Fibroblast of lung (primary cell): ENCODE results near the gene S100Z. TPM values are rescaled to one million over a fixed set of nuclear protein-coding genes. Genes with fewer than 3 reads are reported as not detected.

Source experiments
- DNase-seq, 2 donors: peaks; one replicate each; pipeline versions ENCODE4 v3.0.0 to v3.0.0-alpha.2; 2010; ENCODE audit warnings: low read depth in 2 of 2
- H2AFZ ChIP-seq: 2 replicates; pipeline ENCODE4 v1.5.1; 2012; ENCODE audit warnings: low read length, control low read depth, inconsistent platforms
- H3K27ac ChIP-seq: 2 replicates; pipeline ENCODE4 v1.5.1; 2011; ENCODE audit warnings: low read length, control low read depth; ENCODE audit not compliant: insufficient read depth
- H3K27me3 ChIP-seq: 2 replicates; pipeline ENCODE4 v1.5.1; 2011; ENCODE audit warnings: mild to moderate bottlenecking, low read length; ENCODE audit not compliant: control insufficient read depth, insufficient read depth
- H3K36me3 ChIP-seq: 2 replicates; pipeline ENCODE4 v1.5.1; 2011; ENCODE audit warnings: low read length; ENCODE audit not compliant: control insufficient read depth, insufficient read depth
- H3K4me1 ChIP-seq: 2 replicates; pipeline ENCODE4 v1.5.1; 2011; ENCODE audit warnings: low read length; ENCODE audit not compliant: control insufficient read depth, insufficient read depth; ENCODE audit errors: extremely low read depth
- H3K4me2 ChIP-seq: 2 replicates; pipeline ENCODE4 v1.5.1; 2011; ENCODE audit warnings: low read length, control low read depth; ENCODE audit not compliant: insufficient read depth; ENCODE audit errors: extremely low read depth
- H3K4me3 ChIP-seq, 4 experiments: fragments of 200-600 bp in 1 of 4; sonication (generic) in 1 of 4; replicated peaks in 1 of 4; 2 replicates each; pipeline ENCODE4 v1.5.1; 2011 to 2016; ENCODE audit warnings: low read length in 4 of 4, low read depth in 3 of 4, mild to moderate bottlenecking in 3 of 4, control low read depth in 2 of 4, inconsistent platforms in 1 of 4, mixed read lengths in 1 of 4; ENCODE audit not compliant: insufficient read depth in 1 of 4; ENCODE audit errors: control extremely low read depth in 1 of 4
- H3K79me2 ChIP-seq: 2 replicates; pipeline ENCODE4 v1.5.1; 2012; ENCODE audit warnings: mild to moderate bottlenecking, low read length, inconsistent platforms; ENCODE audit not compliant: control insufficient read depth, insufficient read depth
- H3K9ac ChIP-seq: 2 replicates; pipeline ENCODE4 v1.5.1; 2011; ENCODE audit warnings: mild to moderate bottlenecking, low read length, control low read depth; ENCODE audit not compliant: insufficient read depth
- H3K9me3 ChIP-seq: 2 replicates; pipeline ENCODE4 v1.5.1; 2012; ENCODE audit warnings: low read depth, low read length; ENCODE audit not compliant: control insufficient read depth, insufficient read depth
- H4K20me1 ChIP-seq: 2 replicates; pipeline ENCODE4 v1.5.1; 2011; ENCODE audit warnings: low read length; ENCODE audit not compliant: control insufficient read depth, insufficient read depth; ENCODE audit errors: extremely low read depth
- CTCF ChIP-seq, 2 donors: IDR thresholded peaks in 1 of 2; conservative IDR thresholded peaks in 1 of 2; 1 replicate in 1 of 2; 2 replicates in 1 of 2; pipeline ENCODE4 v1.5.1; 2011 to 2012; ENCODE audit warnings: low read length in 2 of 2, control low read depth in 1 of 2, inconsistent platforms in 1 of 2, low read depth in 1 of 2, mild to moderate bottlenecking in 1 of 2
- EZH2 ChIP-seq: IDR thresholded peaks from 2 replicates; pipeline ENCODE4 v1.5.1; 2012; ENCODE audit warnings: low read length, control low read depth, mild to moderate bottlenecking; ENCODE audit errors: missing control alignments
- polyA plus RNA-seq, 2 donors: library from polyadenylated mRNA; depleted of rRNA in 1 of 2; stranded (reverse) in 1 of 2; unstranded in 1 of 2; fragments of >200 nt; gene quantifications; 2 replicates each; pipeline ENCODE4 v1.2.1, GENCODE V29; 2011 to 2012; ENCODE audit warnings: missing spikeins in 1 of 2
- total RNA-seq: library from RNA; depleted of rRNA; stranded (reverse); fragments of >200 nt; gene quantifications from 2 replicates; pipeline ENCODE4 v1.2.1, GENCODE V29; 2014

Gene S100Z
- total and polyA plus RNA-seq, 2 donors (not counting 1 experiment from before 2014, with no cell fraction given) = not detected

GRCh38 chr5:76807296-76807695 lies 42.5 kb upstream of the S100Z start:
- TF ChIP-seq CTCF (conservative IDR thresholded peaks at IDR 0.05 in 1 of 2, IDR thresholded peaks at IDR 0.05 in 1 of 2; ENCODE audit: low read depth in 1 of 2, low read length in 2 of 2) = no peak
- no peak for TF ChIP-seq EZH2
- no peaks in the 10 kb centered on the region for H3K36me3 ChIP-seq
- no peaks in the 10 kb centered on the region for H3K27me3 ChIP-seq
- H3K9me3 ChIP-seq = no peaks in the 10 kb centered on the region
- no peak overlapping the region for H3K4me3 ChIP-seq
- peak; percentile 76 to 94 for DNase-seq
- no peaks in the 10 kb centered on the region for H3K79me2 ChIP-seq
- no peaks in the 10 kb centered on the region for H4K20me1 ChIP-seq
- no peak overlapping the region for H2AFZ ChIP-seq
- peaks cover 8% of the 10 kb centered on the region for H3K4me1 ChIP-seq
- no peak overlapping the region for H3K9ac ChIP-seq
- peak overlapping the region; percentile 8 for H3K27ac ChIP-seq
- H3K4me2 ChIP-seq = no peak overlapping the region

- H3K4me3 ChIP-seq = no peak overlapping the region
- H3K4me2 ChIP-seq = no peak overlapping the region
- H3K36me3 ChIP-seq = no peaks in the 10 kb centered on the region
- H4K20me1 ChIP-seq = no peaks in the 10 kb centered on the region
- H3K27me3 ChIP-seq = no peaks in the 10 kb centered on the region
- H3K27ac ChIP-seq = no peak overlapping the region
- no peak for TF ChIP-seq CTCF (conservative IDR thresholded peaks at IDR 0.05 in 1 of 2, IDR thresholded peaks at IDR 0.05 in 1 of 2; ENCODE audit: low read depth in 1 of 2, low read length in 2 of 2)
- no peak for TF ChIP-seq EZH2
- H3K79me2 ChIP-seq = no peaks in the 10 kb centered on the region
- DNase-seq = no peak
- H3K9me3 ChIP-seq = no peaks in the 10 kb centered on the region
- no peak overlapping the region for H2AFZ ChIP-seq
- H3K9ac ChIP-seq = no peak overlapping the region
- H3K4me1 ChIP-seq = peaks cover 8% of the 10 kb centered on the region
Observed at GRCh38 chr5:76808141-76808691, 41.6 kb upstream of the S100Z start.

- H3K79me2 ChIP-seq = no peaks in the 10 kb centered on the region
- H3K36me3 ChIP-seq = no peaks in the 10 kb centered on the region
- no peak overlapping the region for H3K27ac ChIP-seq
- no peaks in the 10 kb centered on the region for H4K20me1 ChIP-seq
- peaks cover 8% of the 10 kb centered on the region for H3K4me1 ChIP-seq
- H3K27me3 ChIP-seq = no peaks in the 10 kb centered on the region
- no peak overlapping the region for H3K4me2 ChIP-seq
- H2AFZ ChIP-seq = no peak overlapping the region
- H3K4me3 ChIP-seq = no peak overlapping the region
- TF ChIP-seq CTCF (conservative IDR thresholded peaks at IDR 0.05 in 1 of 2, IDR thresholded peaks at IDR 0.05 in 1 of 2; ENCODE audit: low read depth in 1 of 2, low read length in 2 of 2) = no peak
- TF ChIP-seq EZH2 = no peak
- H3K9me3 ChIP-seq = no peaks in the 10 kb centered on the region
- H3K9ac ChIP-seq = no peak overlapping the region
- no peak for DNase-seq
Observed at GRCh38 chr5:76809141-76809540, 40.7 kb upstream of the S100Z start.
